Gastrocnemius medialis (tissue), 4 donors: Measurements from ENCODE around the gene WRAP73. TPM values are rescaled to one million over a fixed set of nuclear protein-coding genes. Genes with fewer than 3 reads are reported as not detected.
A peak's percentile ranks its signal among the peaks of the same experiment; 100 is the strongest.

Source experiments
- ATAC-seq, 2 donors: fragments of 150-250 bp; one replicate each; pipeline ENCODE4 v1.9.1; 2016
- DNase-seq, 2 donors: peaks; one replicate each; pipeline ENCODE4 v3.0.0-alpha.2; 2019
- H3K27ac ChIP-seq, 4 donors: fragments of 200-600 bp; sonication (generic); 1 replicate in 1 of 4; 2 replicates in 3 of 4; pipeline ENCODE4 v1.5.1; 2016 to 2018; ENCODE audit warnings: mild to moderate bottlenecking in 2 of 4, moderate library complexity in 1 of 4
- H3K27me3 ChIP-seq, 3 donors: fragments of 200-600 bp; sonication (generic) in 2 of 3; 1 replicate in 1 of 3; 2 replicates in 2 of 3; pipeline versions ENCODE4 v1.5.1 to v1.6.0; 2016 to 2019; ENCODE audit warnings: mild to moderate bottlenecking in 1 of 3, moderate library complexity in 1 of 3
- H3K36me3 ChIP-seq, 2 donors: fragments of 200-600 bp; sonication (generic) in 1 of 2; one replicate each; pipeline ENCODE4 v1.5.1; 2017 to 2018
- H3K4me1 ChIP-seq, 2 donors: fragments of 200-600 bp; sonication (generic) in 1 of 2; one replicate each; pipeline ENCODE4 v1.5.1; 2016 to 2017; ENCODE audit warnings: mild to moderate bottlenecking in 2 of 2
- H3K4me3 ChIP-seq, 4 donors: fragments of 200-600 bp; sonication (generic) in 3 of 4; 1 replicate in 1 of 4; 2 replicates in 3 of 4; pipeline ENCODE4 v1.5.1; 2016 to 2019; ENCODE audit warnings: mild to moderate bottlenecking in 2 of 4
- H3K9me3 ChIP-seq, 3 donors: fragments of 200-600 bp; sonication (generic) in 2 of 3; 1 replicate in 1 of 3; 2 replicates in 2 of 3; pipeline ENCODE4 v1.5.1; 2016 to 2019
- POLR2A ChIP-seq, 2 donors: fragments of 450-650 bp; IDR thresholded peaks; one replicate each; pipeline ENCODE4 v1.6.1; 2017; ENCODE audit warnings: antibody characterized with exemption in 2 of 2, mild to moderate bottlenecking in 2 of 2, moderate library complexity in 2 of 2
- in situ Hi-C, 4 donors: fragments of 200-750 bp; cut with MboI; loops; one replicate each; pipeline versions ENCODE4 v1.15.0 to v1.8.0; 2017; ENCODE audit warnings: low sequenced_read_pairs in 4 of 4
- intact Hi-C: fragments of 100-400 bp; cut with DNase I; formaldehyde crosslinking; loops from one replicate; pipeline ENCODE4 v1.15.1; 2023; ENCODE audit warnings: low total_unique reads
- total RNA-seq, 4 donors: library from RNA; depleted of rRNA; stranded (reverse); fragments of >200 nt; gene quantifications; one replicate each; pipeline versions ENCODE4 v1.1.0 to v1.2.3, GENCODE V29; 2016
- TF ChIP-seq, protein P1 (sequence below), 5 experiments: fragments of 450-650 bp in 3 of 5; fragments of 200-600 bp in 2 of 5; sonication (generic) in 2 of 5; IDR thresholded peaks in 4 of 5; conservative IDR thresholded peaks in 1 of 5; 1 replicate in 4 of 5; 2 replicates in 1 of 5; pipeline ENCODE4 v1.5.1; 2016 to 2019; ENCODE audit warnings: antibody characterized with exemption in 5 of 5, mild to moderate bottlenecking in 3 of 5, moderate library complexity in 3 of 5

The WRAP73 gene
- total RNA-seq, 4 donors from 2014 or later: 12.7 to 16.1 (median 14.2) TPM

DNA sequence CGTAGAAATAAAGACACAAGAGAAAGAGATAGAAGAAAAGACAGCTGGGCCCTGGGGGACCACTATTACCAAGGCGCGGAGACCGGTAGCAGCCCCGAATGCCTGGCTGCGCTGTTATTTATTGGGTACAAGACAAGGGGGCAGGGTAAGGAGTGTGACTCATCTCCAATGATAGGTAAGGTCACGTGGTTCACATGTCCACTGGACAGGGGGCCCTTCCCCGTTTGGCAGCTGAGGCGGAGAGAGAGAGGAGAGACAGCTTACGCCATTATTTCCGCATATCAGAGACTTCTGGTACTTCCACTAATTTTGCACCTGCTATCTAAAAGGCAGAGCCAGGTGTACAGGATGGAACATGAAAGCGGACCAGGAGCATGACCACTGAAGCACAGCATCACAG, 29.2 kb downstream of the WRAP73 start:
- H3K4me1 ChIP-seq: peaks cover 16 to 19% of the 10 kb centered on the region in 2 donors
- no peak overlapping the region for H3K4me3 ChIP-seq
- H3K9me3 ChIP-seq: no peaks in the 10 kb centered on the region
- H3K27ac ChIP-seq: no peak overlapping the region
- in situ Hi-C loops: loop anchor here (5.0 to 10.0 kb wide), 2 partner anchors 133 to 136 kb away; no protein-coding TSS in a partner anchor
- H3K27me3 ChIP-seq: no peaks in the 10 kb centered on the region
- intact Hi-C loops: loop anchor here (2.0 to 10.0 kb wide), 2 partner anchors 168 to 284 kb away; partner anchors contain the start of gene C1orf174
- DNase-seq (no peak), ATAC-seq (no peak)
- H3K36me3 ChIP-seq: no peaks in the 10 kb centered on the region
- TF ChIP-seq POLR2A (IDR thresholded peaks at IDR 0.05): no peak
- TF ChIP-seq, protein P1, sequence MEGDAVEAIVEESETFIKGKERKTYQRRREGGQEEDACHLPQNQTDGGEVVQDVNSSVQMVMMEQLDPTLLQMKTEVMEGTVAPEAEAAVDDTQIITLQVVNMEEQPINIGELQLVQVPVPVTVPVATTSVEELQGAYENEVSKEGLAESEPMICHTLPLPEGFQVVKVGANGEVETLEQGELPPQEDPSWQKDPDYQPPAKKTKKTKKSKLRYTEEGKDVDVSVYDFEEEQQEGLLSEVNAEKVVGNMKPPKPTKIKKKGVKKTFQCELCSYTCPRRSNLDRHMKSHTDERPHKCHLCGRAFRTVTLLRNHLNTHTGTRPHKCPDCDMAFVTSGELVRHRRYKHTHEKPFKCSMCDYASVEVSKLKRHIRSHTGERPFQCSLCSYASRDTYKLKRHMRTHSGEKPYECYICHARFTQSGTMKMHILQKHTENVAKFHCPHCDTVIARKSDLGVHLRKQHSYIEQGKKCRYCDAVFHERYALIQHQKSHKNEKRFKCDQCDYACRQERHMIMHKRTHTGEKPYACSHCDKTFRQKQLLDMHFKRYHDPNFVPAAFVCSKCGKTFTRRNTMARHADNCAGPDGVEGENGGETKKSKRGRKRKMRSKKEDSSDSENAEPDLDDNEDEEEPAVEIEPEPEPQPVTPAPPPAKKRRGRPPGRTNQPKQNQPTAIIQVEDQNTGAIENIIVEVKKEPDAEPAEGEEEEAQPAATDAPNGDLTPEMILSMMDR (IDR thresholded peaks at IDR 0.05 in 4 of 5, conservative IDR thresholded peaks at IDR 0.05 in 1 of 5): no peak

DNA sequence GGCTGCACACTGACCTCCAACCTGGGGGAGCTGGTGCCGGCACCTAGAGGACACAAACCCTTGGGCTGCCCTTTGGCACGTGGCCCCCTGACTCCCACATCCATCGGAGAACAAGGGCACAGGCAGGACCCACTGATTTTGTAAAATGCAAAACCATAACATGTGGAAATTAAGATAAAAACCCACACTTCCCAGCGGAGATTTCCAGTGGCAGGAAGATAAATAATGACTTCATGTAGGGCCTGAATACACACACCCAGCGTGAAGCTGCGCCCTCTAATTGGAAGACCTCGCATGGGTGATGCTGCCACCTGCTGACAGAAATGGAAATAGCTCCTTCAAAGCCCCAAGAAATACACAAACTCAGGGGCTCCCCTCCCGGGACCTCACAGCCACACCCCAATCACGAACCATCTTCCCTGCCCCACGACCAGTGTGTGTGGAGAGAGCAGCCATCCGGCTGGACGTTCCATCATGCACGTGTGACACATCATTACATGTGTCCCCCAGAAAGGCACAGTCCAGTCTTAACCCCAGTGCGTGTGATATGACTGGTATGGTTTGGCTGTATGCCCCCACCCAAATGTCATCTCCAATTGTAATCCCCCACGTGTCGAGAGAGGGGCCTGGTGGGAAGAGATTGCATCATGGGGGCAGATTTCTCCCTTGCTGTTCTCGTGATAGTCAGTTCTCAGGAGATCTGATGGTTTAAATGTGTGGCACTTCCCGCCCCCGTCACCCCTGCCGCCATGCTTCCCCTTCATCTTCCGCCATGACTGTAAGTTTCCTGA, 30.8 kb downstream of the WRAP73 start:
- TF ChIP-seq POLR2A (IDR thresholded peaks at IDR 0.05): no peak
- TF ChIP-seq, protein P1 (IDR thresholded peaks at IDR 0.05 in 4 of 5, conservative IDR thresholded peaks at IDR 0.05 in 1 of 5): peak; percentile 66 to 91 (median 84)
- DNase-seq (peak; percentile 32 to 46), ATAC-seq (peak; percentile 60 to 83)
- Histone ChIP-seq H3K36me3 (no peaks in the 10 kb centered on the region), H3K4me3 (no peak overlapping the region), H3K27me3 (no peaks in the 10 kb centered on the region), H3K4me1 (peaks cover 14 to 16% of the 10 kb centered on the region in 2 donors), H3K27ac (no peak overlapping the region), H3K9me3 (no peaks in the 10 kb centered on the region)
- intact Hi-C loops (loop anchor here (1.0 kb wide), 2 partner anchors 54 to 128 kb away; no protein-coding TSS in a partner anchor), in situ Hi-C loops (no loop called here)

DNA sequence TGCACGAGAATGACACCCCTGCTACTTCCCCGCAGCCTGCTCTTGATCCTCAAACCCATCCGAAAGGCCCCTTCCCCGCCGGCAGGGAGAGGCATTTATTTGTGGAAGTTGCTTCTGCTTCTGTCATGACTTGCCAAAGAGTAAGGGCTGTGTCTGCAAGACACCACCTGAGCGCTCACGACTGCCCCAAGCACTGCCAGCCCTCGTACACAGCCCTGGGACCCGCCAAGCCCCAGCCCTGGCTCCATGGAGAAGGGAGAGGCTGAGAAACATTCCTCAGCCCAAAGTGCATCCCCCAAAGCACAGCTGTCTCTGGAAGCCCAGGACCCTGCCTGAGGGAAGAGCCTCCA, 31.4 kb downstream of the WRAP73 start:
- Histone ChIP-seq H3K36me3 (no peaks in the 10 kb centered on the region), H3K27ac (no peak overlapping the region), H3K9me3 (no peaks in the 10 kb centered on the region), H3K4me1 (peaks cover 9 to 10% of the 10 kb centered on the region in 2 donors), H3K4me3 (no peak overlapping the region), H3K27me3 (no peaks in the 10 kb centered on the region)
- no peak for DNase-seq
- intact Hi-C loops (no loop called here), in situ Hi-C loops (no loop called here)
- ATAC-seq: peak in 1 of 2 donors; percentile 18
- TF ChIP-seq, protein P1 (IDR thresholded peaks at IDR 0.05 in 4 of 5, conservative IDR thresholded peaks at IDR 0.05 in 1 of 5): no peak
- no peak for TF ChIP-seq POLR2A (IDR thresholded peaks at IDR 0.05)

DNA sequence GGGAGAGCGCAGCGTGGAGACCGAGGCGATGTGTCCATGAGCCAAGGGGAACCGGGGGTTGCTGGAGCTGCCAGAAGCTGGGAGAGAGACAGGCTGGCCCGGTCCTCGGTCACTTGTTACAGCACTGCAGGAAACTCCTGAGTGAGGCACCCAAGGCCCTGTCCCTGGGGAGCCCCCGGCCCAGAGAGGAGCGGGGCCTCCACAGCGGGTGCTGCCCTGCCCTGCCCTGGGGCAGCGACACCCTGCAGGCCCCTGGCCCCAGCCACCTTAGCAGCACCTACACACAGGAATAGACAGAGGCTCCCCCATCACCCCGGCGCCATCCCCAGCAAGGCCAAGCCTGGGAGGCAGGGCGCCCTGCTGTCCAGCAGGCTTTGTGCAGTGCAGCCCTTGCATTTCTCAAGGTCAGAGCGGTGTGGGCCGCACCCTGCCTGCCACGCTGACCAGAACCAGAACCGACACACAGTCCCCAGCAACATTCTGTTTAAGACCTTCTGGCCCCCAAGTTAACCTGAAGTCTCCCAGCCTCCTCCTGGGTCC, 32.0 kb downstream of the WRAP73 start:
- H3K36me3 ChIP-seq: no peaks in the 10 kb centered on the region
- in situ Hi-C loops: no loop called here
- DNase-seq (no peak), ATAC-seq (no peak)
- H3K27me3 ChIP-seq: no peaks in the 10 kb centered on the region
- H3K4me1 ChIP-seq: peaks cover 3 to 4% of the 10 kb centered on the region in 2 donors
- TF ChIP-seq POLR2A (IDR thresholded peaks at IDR 0.05): no peak
- TF ChIP-seq, protein P1 (IDR thresholded peaks at IDR 0.05 in 4 of 5, conservative IDR thresholded peaks at IDR 0.05 in 1 of 5): no peak
- no peaks in the 10 kb centered on the region for H3K9me3 ChIP-seq
- intact Hi-C loops: no loop called here
- H3K27ac ChIP-seq: no peak overlapping the region
- no peak overlapping the region for H3K4me3 ChIP-seq
